GM18867 (cell line): ENCODE measurements around the gene WLS.

Experiments
- ATAC-seq: cut with Tn5 transposase; IDR thresholded peaks from one replicate; pipeline ENCODE4 v1.9.1; 2021; ENCODE audit warnings: mild to moderate bottlenecking, moderate library complexity; ENCODE audit not compliant: unreplicated experiment

The WLS gene

GRCh38 chr1:68103011-68103545, 129.2 kb downstream of the WLS start:
- ATAC-seq, result no peak

GRCh38 chr1:68101829-68102228, 130.5 kb downstream of the WLS start:
- ATAC-seq, result no peak

- no peak for ATAC-seq
These were observed 131.8 kb downstream of the WLS start for GRCh38 chr1:68100571-68100970.

- ATAC-seq, result no peak
These were observed 138.6 kb downstream of the WLS start for GRCh38 chr1:68093737-68094136.

GRCh38 chr1:68087184-68087583, 145.1 kb downstream of the WLS start:
- no peak for ATAC-seq

- ATAC-seq, result no peak
These were observed 146.6 kb downstream of the WLS start for GRCh38 chr1:68085752-68086151.

- no peak for ATAC-seq
These were observed 148.6 kb downstream of the WLS start for GRCh38 chr1:68083686-68084085.

- ATAC-seq, result no peak
These were observed 150.5 kb downstream of the WLS start for GRCh38 chr1:68081775-68082283.

GRCh38 chr1:68078647-68079046, 153.7 kb downstream of the WLS start:
- no peak for ATAC-seq
